ENCODE measurements around the gene PRR36. TPM values are rescaled to one million over a fixed set of nuclear protein-coding genes. Genes with fewer than 3 reads are reported as not detected.
A peak's percentile ranks its signal among the peaks of the same experiment; 100 is the strongest.

The PRR36 gene
- total and polyA plus RNA-seq, 8 donors = 1.2 to 13.4 (median 9.9) TPM

GRCh38 chr19:7874897-7875273 is 695 bp upstream of the PRR36 start:
- Histone ChIP-seq H3K9me3 (no peaks in the 10 kb centered on the region), H3K27ac (no peak overlapping the region), H3K4me1 (peaks cover 3 to 33% of the 10 kb centered on the region in 2 donors), H3K36me3 (no peaks in the 10 kb centered on the region), H3K4me3 (peak overlapping the region in 1 of 2 donors; percentile 35), H3K27me3 (peaks cover 27 to 53% of the 10 kb centered on the region in 2 donors)
- no peak for TF ChIP-seq CTCF (IDR thresholded peaks at IDR 0.05)
- ATAC-seq (no peak), DNase-seq (no peak)
- intact Hi-C loops (cut with DNase I) = no loop called here

- Histone ChIP-seq H3K36me3 (no peaks in the 10 kb centered on the region), H3K4me1 (peaks cover 9 to 47% of the 10 kb centered on the region in 2 donors), H3K4me3 (peak overlapping the region; percentile 7 to 35), H3K27me3 (peaks cover 27 to 64% of the 10 kb centered on the region in 2 donors), H3K9me3 (no peaks in the 10 kb centered on the region), H3K27ac (no peak overlapping the region)
- no peak for TF ChIP-seq CTCF (IDR thresholded peaks at IDR 0.05)
- ATAC-seq = no peak
- no peak for DNase-seq
- intact Hi-C loops (cut with DNase I) = no loop called here
These were observed 700 bp downstream of the PRR36 start for GRCh38 chr19:7873304-7874075.

- no peak for ATAC-seq
- no peaks in the 10 kb centered on the region for H3K36me3 ChIP-seq
- peaks cover 27 to 74% of the 10 kb centered on the region in 2 donors for H3K27me3 ChIP-seq
- no peak overlapping the region for H3K4me3 ChIP-seq
- no peaks in the 10 kb centered on the region for H3K9me3 ChIP-seq
- H3K4me1 ChIP-seq = peaks cover 10 to 50% of the 10 kb centered on the region in 2 donors
- no peak overlapping the region for H3K27ac ChIP-seq
- no peak for TF ChIP-seq CTCF (IDR thresholded peaks at IDR 0.05)
- intact Hi-C loops (cut with DNase I) = no loop called here
- DNase-seq = peak in 1 of 4 donors; percentile 77
These were observed 1.6 kb downstream of the PRR36 start for GRCh38 chr19:7872306-7873204.

- Histone ChIP-seq H3K4me3 (peak overlapping the region; percentile 9 to 15), H3K36me3 (no peaks in the 10 kb centered on the region), H3K4me1 (peaks cover 10 to 50% of the 10 kb centered on the region in 2 donors), H3K27ac (peak overlapping the region; percentile 37 to 44), H3K27me3 (peaks cover 27 to 79% of the 10 kb centered on the region in 2 donors), H3K9me3 (no peaks in the 10 kb centered on the region)
- TF ChIP-seq CTCF (IDR thresholded peaks at IDR 0.05) = no peak
- intact Hi-C loops (cut with DNase I) = no loop called here
- peak in 3 of 4 donors; percentile 87 to 95 (median 93) for DNase-seq
- peak; percentile 63 for ATAC-seq
These were observed 2.5 kb downstream of the PRR36 start for GRCh38 chr19:7871437-7872305.
